HEK293T (cell line): ENCODE results near the gene FBXW7.

Source experiments
- ARNT ChIP-seq: fragments of 450-650 bp; IDR thresholded peaks from 2 replicates; pipeline ENCODE4 v1.6.1; 2017; ENCODE audit warnings: mild to moderate bottlenecking
- BHLHE40 ChIP-seq: fragments of 450-650 bp; IDR thresholded peaks from 2 replicates; pipeline ENCODE4 v1.6.1; 2016; ENCODE audit warnings: mild to moderate bottlenecking, moderate library complexity, borderline replicate concordance
- CTBP1 ChIP-seq: fragments of 450-650 bp; IDR thresholded peaks from 2 replicates; pipeline ENCODE4 v1.6.1; 2016; ENCODE audit warnings: borderline replicate concordance
- FOXA1 ChIP-seq: fragments of 450-650 bp; IDR thresholded peaks from 2 replicates; pipeline ENCODE4 v1.6.1; 2016; ENCODE audit warnings: mild to moderate bottlenecking
- FOXK2 ChIP-seq: fragments of 450-650 bp; IDR thresholded peaks from 2 replicates; pipeline ENCODE4 v1.6.1; 2016; ENCODE audit warnings: mild to moderate bottlenecking
- FOXM1 ChIP-seq: fragments of 450-650 bp; IDR thresholded peaks from 2 replicates; pipeline ENCODE4 v1.6.1; 2017; ENCODE audit warnings: mild to moderate bottlenecking, borderline replicate concordance
- L3MBTL2 ChIP-seq: fragments of 450-650 bp; conservative IDR thresholded peaks from 2 replicates; pipeline ENCODE4 v1.6.1; 2016; ENCODE audit warnings: mild to moderate bottlenecking
- NFRKB ChIP-seq: fragments of 450-650 bp; IDR thresholded peaks from 2 replicates; pipeline ENCODE4 v1.6.1; 2016; ENCODE audit warnings: mild to moderate bottlenecking, moderate library complexity
- SP1 ChIP-seq: fragments of 450-650 bp; IDR thresholded peaks from 2 replicates; pipeline ENCODE4 v1.6.1; 2017
- SUZ12 ChIP-seq: fragments of 450-650 bp; IDR thresholded peaks from 2 replicates; pipeline ENCODE4 v1.6.1; 2016; ENCODE audit warnings: mild to moderate bottlenecking
- TARDBP ChIP-seq: fragments of 450-650 bp; IDR thresholded peaks from 2 replicates; pipeline ENCODE4 v1.6.1; 2016
- ZNF384 ChIP-seq: fragments of 450-650 bp; IDR thresholded peaks from 2 replicates; pipeline ENCODE4 v1.6.1; 2016
- TF ChIP-seq, protein P1 (sequence below): fragments of 450-650 bp; IDR thresholded peaks from 2 replicates; pipeline ENCODE4 v1.6.1; 2016

DNA sequence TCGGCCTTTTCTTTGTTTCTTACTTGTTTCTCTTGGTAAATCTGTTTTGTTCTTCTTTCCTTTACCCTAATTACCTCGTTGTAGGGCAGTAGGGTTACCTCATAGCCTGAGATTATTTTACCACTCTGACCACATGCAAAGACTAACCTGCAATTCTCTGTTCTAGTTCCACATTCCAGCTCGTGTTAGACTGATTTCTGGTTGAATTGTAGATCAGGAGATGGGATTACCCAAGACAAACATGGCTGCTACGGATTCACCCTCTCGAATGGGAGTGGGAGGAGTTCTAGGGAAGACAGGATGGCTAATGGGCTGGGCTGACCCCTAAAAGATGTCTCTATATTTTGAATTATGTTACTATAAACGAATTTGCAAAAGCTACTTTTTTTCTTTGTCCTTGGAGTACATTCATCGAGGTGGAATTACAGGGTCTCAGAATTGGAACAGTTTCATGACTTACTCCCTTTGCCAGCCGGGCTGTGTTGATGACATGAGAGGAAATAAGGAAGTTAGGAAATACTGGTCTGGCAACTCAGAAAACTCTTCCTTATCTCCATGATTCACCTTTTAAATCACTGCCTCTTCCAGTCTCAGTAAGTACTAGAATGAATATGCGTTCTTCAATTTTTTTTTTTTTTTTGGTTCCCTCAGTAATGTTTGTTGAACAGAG is 36.7 kb upstream of the FBXW7 start:
- TF ChIP-seq SUZ12 (no peak), FOXA1 (no peak), SP1 (no peak), NFRKB (no peak), FOXK2 (no peak), BHLHE40 (no peak), CTBP1 (no peak), ARNT (no peak), TARDBP (no peak), FOXM1 (no peak), ZNF384 (no peak), L3MBTL2 (no peak)
- TF ChIP-seq, protein P1, sequence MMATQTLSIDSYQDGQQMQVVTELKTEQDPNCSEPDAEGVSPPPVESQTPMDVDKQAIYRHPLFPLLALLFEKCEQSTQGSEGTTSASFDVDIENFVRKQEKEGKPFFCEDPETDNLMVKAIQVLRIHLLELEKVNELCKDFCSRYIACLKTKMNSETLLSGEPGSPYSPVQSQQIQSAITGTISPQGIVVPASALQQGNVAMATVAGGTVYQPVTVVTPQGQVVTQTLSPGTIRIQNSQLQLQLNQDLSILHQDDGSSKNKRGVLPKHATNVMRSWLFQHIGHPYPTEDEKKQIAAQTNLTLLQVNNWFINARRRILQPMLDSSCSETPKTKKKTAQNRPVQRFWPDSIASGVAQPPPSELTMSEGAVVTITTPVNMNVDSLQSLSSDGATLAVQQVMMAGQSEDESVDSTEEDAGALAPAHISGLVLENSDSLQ = no peak
